ENCODE data around the gene MYRF.

Gene MYRF

DNA sequence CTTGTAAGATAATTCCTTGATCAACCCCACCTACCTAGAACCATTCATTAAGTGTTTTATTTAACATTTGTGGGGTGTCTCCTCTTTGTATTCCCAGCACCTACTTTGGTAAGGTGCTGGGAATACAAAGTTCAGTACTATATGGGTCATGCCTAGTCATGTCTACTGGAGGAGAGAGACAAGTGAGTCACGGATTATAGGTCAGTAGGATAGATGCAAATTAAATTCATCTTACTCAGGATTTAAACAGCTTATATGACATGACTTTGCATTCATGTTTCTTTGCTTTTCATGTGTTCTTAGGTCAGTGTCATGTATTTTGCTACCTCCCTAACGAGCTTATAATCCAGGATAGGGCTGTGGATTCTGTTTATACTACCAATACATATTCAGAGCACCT is 67.7 kb downstream of the MYRF start:
- DNase-seq (ENCODE audit: low spot score) = no peak

DNA sequence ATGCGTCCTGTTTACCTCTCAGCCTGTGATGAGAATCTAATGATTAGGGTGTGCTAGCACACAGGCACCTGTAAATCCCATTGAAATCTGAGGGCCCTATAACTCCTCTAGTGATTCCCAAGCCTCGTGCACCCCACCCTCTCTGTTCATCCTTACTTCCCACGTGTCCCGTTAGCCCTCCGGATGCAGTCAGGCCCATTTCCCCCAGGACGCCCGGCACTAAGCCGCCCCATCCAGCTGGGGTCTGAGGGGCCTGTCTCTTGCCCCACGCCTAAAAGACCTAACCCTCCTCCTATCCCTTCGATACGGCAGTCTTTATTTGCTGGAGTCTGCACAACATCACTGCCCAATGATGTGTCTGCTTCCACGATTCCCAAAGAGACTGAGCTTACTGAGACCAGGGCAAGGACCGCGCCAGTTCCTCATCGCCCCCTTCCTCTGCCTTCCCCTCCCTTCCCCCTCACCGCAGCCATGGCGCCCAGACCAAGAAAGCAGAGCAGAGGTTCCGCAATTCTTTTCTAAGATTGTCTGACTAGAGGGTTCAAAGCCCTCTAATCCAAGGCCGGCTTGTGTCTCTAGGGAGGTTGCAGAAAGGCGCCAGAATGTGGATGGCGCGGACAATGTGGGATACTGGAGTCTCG is 74.6 kb downstream of the MYRF start:
- peak; percentile 74 for DNase-seq (ENCODE audit: low spot score)

DNA sequence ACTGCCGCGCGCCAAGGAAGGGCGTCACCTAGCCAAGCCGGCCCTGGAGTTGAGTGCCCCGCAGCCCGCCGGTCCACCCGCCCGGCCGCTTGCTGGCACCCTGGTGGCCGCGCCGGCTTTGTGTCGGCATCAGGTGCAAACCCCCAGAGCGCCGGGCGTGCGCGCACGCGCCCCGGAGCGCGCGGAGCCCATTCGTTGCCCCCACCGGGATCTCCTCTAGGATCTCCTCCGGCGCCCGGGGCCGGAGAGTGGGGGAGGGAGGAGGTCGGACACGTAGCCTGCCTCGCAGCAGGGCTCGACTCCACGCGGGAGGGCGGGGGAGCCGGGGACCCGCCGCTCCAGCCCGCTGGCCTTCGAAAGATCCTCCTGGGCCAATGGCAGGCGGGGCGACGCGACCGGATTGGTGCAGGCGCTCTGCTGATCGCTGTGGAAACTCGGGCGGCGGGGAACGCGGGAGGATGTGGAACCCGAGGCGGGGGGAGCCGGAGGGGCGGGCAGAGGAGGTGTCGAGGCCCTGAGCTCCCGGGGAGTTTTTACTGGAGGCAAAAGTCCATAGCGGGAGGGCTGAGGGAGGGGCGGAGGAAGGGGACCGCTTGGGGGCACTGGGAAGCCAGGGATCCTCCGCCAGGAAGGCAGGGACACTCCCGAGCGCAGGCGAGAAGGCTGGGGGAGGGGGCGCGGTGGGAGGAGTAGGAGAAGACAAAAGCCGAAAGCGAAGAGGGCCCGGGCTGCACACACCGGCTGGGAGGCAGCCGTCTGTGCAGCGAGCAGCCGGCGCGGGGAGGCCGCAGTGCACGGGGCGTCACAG is 75.3 kb downstream of the MYRF start, which contains the start of gene FADS2:
Gene FADS2, plus strand, starts transcription at position 730 of the 808 bp plus-strand sequence. CDS start 91 bp downstream, outside the sequence.
- DNase-seq (ENCODE audit: low spot score) = peak; percentile 98

DNA sequence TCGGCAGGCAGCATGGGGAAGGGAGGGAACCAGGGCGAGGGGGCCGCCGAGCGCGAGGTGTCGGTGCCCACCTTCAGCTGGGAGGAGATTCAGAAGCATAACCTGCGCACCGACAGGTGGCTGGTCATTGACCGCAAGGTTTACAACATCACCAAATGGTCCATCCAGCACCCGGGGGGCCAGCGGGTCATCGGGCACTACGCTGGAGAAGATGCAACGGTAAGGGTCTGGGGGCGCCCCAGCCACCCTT is 75.9 kb downstream of the MYRF start:
- DNase-seq (ENCODE audit: low spot score) = no peak

DNA sequence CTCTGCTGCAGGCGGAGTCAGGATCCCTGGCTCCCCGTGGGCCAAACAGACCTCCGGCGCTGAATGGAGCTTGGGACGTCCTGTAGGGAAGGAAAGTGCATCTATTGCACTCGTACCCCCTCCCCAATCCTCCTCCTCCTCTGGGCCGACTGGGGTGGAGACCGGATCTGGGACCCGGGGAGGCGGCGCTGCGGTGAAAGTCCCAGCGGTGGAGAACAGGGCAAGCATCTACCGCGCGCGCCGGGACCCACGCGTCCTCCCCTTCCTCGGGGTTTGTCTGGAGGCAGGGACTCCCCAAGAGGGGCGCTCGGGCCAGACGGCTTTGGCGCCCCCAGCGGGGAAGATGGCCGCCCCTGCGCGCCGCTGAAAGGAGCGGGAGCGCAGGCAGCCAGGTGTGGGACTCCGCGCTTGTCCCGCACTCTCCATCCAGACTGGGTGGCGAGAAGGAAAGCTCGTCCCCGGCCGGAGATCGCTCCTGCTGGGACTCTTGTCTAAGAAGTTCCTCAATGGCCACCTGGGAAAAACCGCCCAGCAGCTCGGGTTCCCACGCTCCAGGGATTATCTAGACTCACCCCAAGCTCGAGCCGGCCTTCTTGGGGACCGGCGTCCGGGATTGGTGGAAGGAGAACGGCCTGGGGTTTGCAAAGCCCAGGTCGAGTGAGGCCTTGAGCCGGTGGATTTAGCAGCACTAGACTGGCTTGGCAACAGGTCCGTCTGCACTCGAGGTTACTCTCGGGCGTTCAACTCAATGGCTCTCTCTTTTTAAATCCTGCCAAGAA is 76.4 kb downstream of the MYRF start:
- DNase-seq (ENCODE audit: low spot score) = peak; percentile 75

DNA sequence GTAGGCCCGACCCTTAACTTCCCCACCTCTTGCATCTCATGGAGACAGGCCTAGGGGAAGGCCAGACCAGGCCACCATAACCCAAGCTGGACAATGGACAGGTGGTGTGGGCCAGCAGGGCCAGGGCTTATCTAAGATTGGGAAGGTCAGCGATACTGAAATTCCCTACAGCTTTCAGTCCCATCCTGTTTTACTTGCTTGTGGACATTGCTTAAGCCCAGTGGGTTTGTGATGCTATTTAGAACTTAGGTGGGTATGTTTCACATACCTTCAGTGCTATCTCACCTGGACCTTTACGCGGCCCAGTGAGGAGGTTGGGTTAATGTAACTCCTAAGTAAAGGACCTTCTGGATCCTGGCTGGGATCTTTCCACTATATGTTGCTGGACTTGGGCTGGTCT is 77.4 kb downstream of the MYRF start:
- DNase-seq (ENCODE audit: low spot score) = no peak

DNA sequence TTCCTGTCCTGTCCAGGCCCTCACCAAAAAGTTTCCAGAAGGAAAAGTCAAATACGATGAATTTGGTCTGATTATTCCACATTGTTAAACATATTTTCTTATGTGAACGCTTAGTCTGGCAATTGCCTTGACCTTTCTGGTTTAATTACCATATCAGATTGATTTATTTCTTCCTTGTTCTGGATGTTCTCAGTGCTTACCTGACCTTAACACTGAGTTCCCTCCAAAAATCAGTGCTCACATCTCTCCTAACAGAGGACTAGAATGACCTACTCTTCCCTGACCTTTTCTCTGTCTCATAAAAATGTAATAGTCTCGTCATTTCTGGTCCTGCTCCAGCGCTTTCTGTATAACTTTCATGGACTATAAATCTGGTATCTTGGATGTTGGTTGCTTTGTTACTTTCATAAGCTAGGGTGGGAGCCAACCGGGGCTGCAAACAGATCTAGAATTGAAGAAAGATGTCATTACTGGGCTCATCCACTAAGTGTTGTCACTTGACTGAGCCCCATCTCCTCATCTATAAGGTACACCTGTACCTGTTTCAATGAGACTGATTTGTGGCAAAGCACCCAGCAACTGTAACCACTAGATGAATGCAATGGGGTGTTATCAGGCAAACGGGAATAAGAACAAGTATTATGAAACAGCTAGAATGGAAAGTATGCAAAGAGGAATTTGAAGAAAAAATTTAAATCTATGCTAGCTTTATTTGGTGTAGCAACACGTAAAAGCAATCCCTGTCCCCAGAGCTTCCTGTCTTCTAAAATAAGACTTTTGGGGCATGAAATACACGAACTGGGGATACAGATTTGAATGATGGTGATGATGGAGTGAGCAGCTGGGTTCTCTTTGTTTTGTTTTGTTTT is 78.0 kb downstream of the MYRF start:
- DNase-seq (ENCODE audit: low spot score) = no peak

DNA sequence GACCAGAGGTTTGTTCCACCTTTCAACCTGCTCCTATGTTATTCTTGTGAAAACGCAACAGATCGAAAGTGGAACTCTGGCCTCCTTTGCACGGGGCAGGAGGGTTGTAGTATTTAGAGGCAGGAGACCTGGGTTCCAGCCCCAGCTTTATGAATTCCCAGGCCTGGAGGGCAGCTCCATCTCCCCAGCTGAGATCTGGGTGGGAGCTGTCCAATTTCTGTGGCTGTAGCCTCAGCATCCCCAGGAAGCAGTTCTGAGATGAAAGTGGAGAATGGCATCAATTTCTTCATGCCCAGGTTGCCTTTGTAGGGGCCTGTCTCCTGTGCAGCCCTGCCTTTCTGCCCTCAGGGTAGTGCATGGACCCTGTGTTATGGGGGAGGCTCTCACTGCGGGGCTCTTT is 79.8 kb downstream of the MYRF start:
- no peak for DNase-seq (ENCODE audit: low spot score)

DNA sequence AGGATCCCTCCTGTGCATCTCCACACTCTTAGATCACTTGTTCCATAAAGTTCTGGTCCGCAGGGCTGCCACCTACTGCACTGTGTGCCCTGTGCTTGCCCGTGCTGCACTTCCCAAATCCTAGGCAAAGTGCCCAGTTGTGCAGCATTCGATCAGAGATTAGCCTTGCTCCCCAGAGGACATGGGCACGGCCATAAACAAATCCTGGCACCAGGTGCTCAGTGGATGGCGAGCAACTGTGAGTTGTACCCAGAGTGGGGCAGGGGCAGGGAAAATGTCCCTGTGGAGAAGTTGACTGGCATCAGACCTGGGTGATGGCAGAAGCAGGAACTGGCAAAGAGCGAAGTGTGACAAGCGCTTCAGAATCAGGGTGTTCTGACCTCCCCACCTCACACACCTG is 80.3 kb downstream of the MYRF start:
- no peak for DNase-seq (ENCODE audit: low spot score)

DNA sequence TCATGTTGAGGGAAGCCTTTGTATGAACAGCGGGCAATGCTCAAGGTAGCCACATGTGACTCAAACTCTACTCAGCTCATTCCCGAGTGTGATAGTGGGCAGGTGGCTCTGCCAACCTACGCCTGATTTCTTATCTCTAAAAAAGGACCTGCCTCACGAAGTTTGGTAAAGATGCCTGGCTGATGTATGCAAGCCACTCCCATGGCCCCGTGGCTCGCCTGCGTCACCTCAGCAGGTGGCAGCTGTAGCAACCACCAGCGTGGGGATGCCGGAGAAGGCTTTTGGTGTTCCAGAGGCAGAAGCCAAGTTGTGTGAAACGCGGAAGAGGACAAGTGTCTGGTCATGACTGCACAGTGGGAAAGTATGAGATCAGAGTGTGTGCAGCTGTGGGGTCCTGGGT is 81.0 kb downstream of the MYRF start:
- no peak for DNase-seq (ENCODE audit: low spot score)

DNA sequence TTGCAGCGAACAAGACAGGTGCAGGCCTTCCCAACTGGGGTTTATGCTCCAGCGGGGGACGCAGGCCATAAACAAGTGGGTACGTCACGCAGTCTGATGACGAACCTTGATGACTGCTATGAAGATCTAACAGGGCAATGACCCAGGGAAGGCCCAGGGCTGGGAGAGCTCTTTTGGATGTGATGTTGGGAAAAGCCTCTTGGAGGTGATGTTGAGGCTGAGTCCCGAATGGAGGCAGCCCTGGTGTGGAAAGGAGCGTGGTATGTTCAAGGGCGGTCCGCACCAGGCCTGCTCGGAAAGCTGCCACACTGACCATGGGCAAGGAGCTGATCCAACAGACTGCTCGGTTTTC is 81.5 kb downstream of the MYRF start:
- DNase-seq (ENCODE audit: low spot score) = no peak

DNA sequence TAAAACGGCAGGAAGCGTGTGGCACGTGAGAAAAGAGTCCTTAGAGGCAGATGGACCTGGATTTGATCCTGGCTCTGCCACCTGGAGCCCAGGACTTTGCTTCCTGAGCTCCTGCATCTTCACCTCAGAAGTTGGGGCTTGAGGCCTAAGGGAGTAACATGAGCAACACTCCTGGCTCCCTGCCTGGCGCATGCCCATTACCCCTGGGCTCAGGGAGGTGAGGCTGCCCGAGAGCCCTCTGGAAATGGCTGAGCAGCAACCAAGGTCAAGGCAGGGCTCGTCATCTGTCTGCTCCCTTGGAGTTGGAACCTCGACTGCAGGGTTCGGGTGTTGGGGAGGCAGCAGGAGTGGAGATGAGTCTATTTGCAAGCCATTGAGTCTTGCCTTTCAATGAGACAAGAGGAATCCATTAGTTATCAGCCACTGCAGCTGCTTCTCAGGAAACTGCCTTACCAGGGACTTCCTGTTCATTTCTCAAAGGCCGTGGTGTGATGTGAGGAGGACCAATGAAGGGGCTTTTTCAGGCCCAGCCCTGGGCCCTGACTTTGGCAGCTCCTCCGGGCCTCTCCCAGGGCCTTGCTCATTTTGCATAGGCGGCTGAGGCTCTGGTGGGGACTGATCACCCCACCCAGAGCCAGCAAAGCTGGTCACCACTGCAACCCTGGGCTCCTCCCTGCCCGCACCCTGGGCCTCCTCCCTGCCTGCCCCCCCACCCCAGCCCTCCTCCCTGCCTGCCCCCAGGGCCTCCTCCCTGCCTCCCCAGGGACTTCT is 82.0 kb downstream of the MYRF start:
- peak; percentile 72 for DNase-seq (ENCODE audit: low spot score)

DNA sequence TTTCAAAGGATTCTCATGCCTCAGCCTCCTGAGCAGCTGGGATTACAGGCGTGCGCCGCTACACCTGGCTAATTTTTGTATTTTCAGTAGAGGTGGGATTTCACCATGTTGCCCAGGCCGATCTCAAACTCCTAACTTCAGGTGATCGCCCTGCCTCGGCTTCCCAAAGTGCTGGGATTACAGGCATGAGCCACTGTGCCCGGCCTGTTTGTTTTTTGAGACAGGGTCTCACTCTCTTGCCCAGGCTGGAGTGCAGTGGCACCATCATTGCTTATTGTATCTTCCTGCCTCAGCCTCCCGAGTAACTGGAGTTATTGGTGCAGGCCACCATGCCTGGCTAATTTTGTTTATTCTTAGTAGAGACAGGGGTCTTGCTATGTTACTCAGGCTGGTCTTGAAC is 83.8 kb downstream of the MYRF start:
- no peak for DNase-seq (ENCODE audit: low spot score)

DNA sequence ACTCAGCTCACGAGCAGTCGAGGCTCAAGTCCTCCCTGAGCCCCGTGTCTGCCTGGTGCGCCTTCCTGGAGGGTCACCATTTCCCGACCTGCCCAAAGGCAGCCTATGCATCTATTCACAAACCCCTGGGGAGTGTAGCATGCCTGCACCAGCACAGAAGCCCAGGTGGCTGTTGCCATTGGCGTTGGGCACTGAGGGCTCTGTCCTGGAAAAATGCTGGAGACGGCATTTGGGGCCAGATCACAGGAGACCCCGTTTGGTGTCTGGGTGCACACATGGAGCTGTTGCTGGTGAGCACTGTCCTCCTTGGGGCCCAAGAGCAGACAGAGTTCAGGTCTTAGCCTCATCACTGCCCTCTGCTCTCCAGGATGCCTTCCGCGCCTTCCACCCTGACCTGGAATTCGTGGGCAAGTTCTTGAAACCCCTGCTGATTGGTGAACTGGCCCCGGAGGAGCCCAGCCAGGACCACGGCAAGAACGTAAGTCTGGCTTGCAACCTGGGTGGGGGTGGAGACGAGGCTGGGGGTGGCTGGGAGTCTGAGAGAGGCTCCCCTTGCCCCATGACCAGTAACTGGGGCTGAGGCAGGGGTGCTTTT is 85.1 kb downstream of the MYRF start:
- no peak for DNase-seq (ENCODE audit: low spot score)

Data from left forelimb (tissue), 1 donor.